Gastroesophageal sphincter (tissue), 4 donors: ENCODE measurements around the gene TACSTD2. TPM values are rescaled to one million over a fixed set of nuclear protein-coding genes. Genes with fewer than 3 reads are reported as not detected.
A peak's percentile ranks its signal among the peaks of the same experiment; 100 is the strongest.
"Not testable (repeated sequence)": the region's sequence is repeated elsewhere in the genome, so short reads cannot be mapped to it uniquely, and the experiment has no call there.

ENCODE experiments used
- ATAC-seq: fragments of 150-250 bp; one replicate; pipeline ENCODE4 v1.9.1; 2016; ENCODE audit warnings: mild to moderate bottlenecking, moderate library complexity
- H3K27ac ChIP-seq, 4 donors: fragments of 200-600 bp; sonication (generic) in 3 of 4; 1 replicate in 3 of 4; 2 replicates in 1 of 4; pipeline ENCODE4 v1.5.1; 2016 to 2019
- H3K27me3 ChIP-seq: fragments of 200-600 bp; sonication (generic); one replicate; pipeline ENCODE4 v1.5.1; 2019
- H3K36me3 ChIP-seq, 2 donors: fragments of 200-600 bp; sonication (generic); one replicate each; pipeline ENCODE4 v1.5.1; 2019; ENCODE audit warnings: control low read depth in 1 of 2
- H3K4me1 ChIP-seq, 3 donors: fragments of 200-600 bp; sonication (generic); 1 replicate in 2 of 3; 2 replicates in 1 of 3; pipeline ENCODE4 v1.5.1; 2016 to 2019; ENCODE audit warnings: control low read depth in 2 of 3
- H3K4me3 ChIP-seq, 2 donors: fragments of 200-600 bp; sonication (generic); one replicate each; pipeline ENCODE4 v1.5.1; 2019; ENCODE audit warnings: mild to moderate bottlenecking in 1 of 2, moderate library complexity in 1 of 2
- H3K9me3 ChIP-seq, 3 donors: fragments of 200-600 bp; sonication (generic); one replicate each; pipeline ENCODE4 v1.5.1; 2017 to 2019; ENCODE audit warnings: control low read depth in 2 of 3
- EP300 ChIP-seq: sonication (generic); formaldehyde crosslinking; IDR thresholded peaks from one replicate; pipeline ENCODE4 v1.6.1; 2017; ENCODE audit warnings: antibody characterized with exemption, mild to moderate bottlenecking
- POLR2A ChIP-seq, 2 donors: fragments of 450-650 bp; IDR thresholded peaks; one replicate each; pipeline ENCODE4 v1.6.1; 2017; ENCODE audit warnings: antibody characterized with exemption in 2 of 2, mild to moderate bottlenecking in 2 of 2, moderate library complexity in 1 of 2
- POLR2AphosphoS5 ChIP-seq: sonication (generic); formaldehyde crosslinking; IDR thresholded peaks from one replicate; pipeline ENCODE4 v1.6.1; 2017; ENCODE audit warnings: antibody characterized with exemption
- WGBS, 2 donors: methylation state at CpG; one replicate each; pipeline ENCODE4 v1.1.5; 2018; ENCODE audit warnings: low coverage in 1 of 2; 5-methylcytosine and 5-hydroxymethylcytosine counted together
- total RNA-seq, 4 donors: library from RNA; depleted of rRNA; stranded (reverse); fragments of >200 nt; gene quantifications; one replicate each; pipeline ENCODE4 v1.1.0, GENCODE V29; 2016
- TF ChIP-seq, protein P1 (sequence below), 4 experiments: fragments of 200-600 bp in 2 of 4; fragments of 450-650 bp in 2 of 4; sonication (generic) in 1 of 4; IDR thresholded peaks; one replicate each; pipeline ENCODE4 v1.5.1; 2017 to 2019; ENCODE audit warnings: antibody characterized with exemption in 4 of 4, mild to moderate bottlenecking in 2 of 4, moderate library complexity in 2 of 4

TACSTD2 gene
- total RNA-seq, 4 donors from 2014 or later = 1.5 to 39.5 (median 4.5) TPM

DNA sequence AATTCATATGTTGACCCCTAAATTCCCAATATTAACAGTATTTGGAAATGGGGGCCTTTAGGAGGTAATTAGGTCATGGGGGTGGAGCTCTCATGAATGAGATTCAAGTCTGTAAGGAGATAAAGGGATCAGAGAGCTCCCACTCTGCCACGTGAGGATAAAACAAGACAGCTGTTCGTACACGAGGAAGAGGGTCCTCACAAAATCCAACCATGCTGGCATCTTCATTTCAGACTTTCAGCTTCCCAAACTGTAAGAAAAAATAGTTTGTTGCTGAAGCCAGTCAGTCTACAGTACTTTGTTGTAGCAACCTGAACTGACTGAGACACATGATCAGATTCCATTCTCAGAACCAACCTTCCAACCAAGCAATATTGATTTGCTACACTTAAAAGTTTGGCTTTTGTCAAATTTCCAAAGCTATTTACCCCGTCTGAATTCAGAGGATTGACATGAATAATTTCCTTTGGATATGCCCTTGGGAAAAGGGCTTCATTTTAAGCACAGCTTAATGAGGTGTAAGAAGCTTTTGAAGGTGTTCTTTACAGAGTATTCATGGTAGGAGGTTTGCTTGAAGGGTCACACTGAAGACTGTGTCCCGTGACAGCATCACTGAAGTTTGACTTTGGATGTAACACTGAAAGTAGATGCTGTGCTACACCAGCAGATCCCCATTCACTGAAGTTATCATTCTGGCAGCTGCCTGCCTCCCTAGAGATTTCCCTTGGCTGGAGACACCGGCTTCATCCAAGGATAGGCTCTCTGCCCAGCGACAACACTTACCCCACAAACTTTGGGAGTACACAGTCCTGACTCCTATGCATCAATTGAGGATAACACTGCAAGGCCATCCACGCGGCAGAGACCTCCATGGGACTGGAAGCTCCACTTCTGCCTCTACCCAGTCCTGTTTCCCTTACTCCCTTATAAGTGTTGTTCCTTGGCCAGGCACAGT, 25.6 kb downstream of the TACSTD2 start:
- Histone ChIP-seq H3K36me3 (no peaks in the 10 kb centered on the region), H3K9me3 (no peaks in the 10 kb centered on the region), H3K4me1 (peaks cover 0 to 8% (median 0%) of the 10 kb centered on the region in 3 donors), H3K27ac (no peak overlapping the region), H3K4me3 (no peak overlapping the region), H3K27me3 (no peaks in the 10 kb centered on the region)
- no peak for ATAC-seq
- TF ChIP-seq, protein P1, sequence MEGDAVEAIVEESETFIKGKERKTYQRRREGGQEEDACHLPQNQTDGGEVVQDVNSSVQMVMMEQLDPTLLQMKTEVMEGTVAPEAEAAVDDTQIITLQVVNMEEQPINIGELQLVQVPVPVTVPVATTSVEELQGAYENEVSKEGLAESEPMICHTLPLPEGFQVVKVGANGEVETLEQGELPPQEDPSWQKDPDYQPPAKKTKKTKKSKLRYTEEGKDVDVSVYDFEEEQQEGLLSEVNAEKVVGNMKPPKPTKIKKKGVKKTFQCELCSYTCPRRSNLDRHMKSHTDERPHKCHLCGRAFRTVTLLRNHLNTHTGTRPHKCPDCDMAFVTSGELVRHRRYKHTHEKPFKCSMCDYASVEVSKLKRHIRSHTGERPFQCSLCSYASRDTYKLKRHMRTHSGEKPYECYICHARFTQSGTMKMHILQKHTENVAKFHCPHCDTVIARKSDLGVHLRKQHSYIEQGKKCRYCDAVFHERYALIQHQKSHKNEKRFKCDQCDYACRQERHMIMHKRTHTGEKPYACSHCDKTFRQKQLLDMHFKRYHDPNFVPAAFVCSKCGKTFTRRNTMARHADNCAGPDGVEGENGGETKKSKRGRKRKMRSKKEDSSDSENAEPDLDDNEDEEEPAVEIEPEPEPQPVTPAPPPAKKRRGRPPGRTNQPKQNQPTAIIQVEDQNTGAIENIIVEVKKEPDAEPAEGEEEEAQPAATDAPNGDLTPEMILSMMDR (IDR thresholded peaks at IDR 0.05) = no peak
- TF ChIP-seq POLR2AphosphoS5 (no peak), POLR2A (IDR thresholded peaks at IDR 0.05) (no peak), EP300 (no peak)
- WGBS, 2 donors = 37 to 65% methylated on average over 3 to 7 of the region's 9 CpGs

GRCh38 chr1:58549291-58549690, 27.8 kb downstream of the TACSTD2 start:
- H3K27ac ChIP-seq, H3K36me3 ChIP-seq, H3K9me3 ChIP-seq, H3K4me3 ChIP-seq, H3K27me3 ChIP-seq, ATAC-seq: not testable (repeated sequence)
- peaks cover 0 to 22% (median 10%) of the 10 kb centered on the region in 3 donors for H3K4me1 ChIP-seq
- 49 to 81% methylated on average over 6 of the region's 6 CpGs for whole genome bisulfite sequencing, 2 donors

- no peak for TF ChIP-seq POLR2A (IDR thresholded peaks at IDR 0.05)
- Histone ChIP-seq H3K9me3 (no peaks in the 10 kb centered on the region), H3K27me3 (no peaks in the 10 kb centered on the region), H3K27ac (no peak overlapping the region), H3K4me3 (no peak overlapping the region), H3K36me3 (no peaks in the 10 kb centered on the region), H3K4me1 (peaks cover 0 to 26% (median 10%) of the 10 kb centered on the region in 3 donors)
- 80 to 90% methylated on average over 1 to 2 of the region's 2 CpGs for WGBS, 2 donors
- ATAC-seq = no peak
Observed at GRCh38 chr1:58548371-58548770, 28.7 kb downstream of the TACSTD2 start.

GRCh38 chr1:58546520-58547308, 30.3 kb downstream of the TACSTD2 start, which contains the start of gene OMA1:
Gene OMA1, minus strand, starts transcription at chr1:58546726. Its CDS starts 7,432 bp downstream, at chr1:58539294.
- peak within 1 kb of the TSS; percentile 99 to 100 (median 100) for H3K27ac ChIP-seq
- 5 to 14% methylated on average over 2 to 4 of the region's 46 CpGs for WGBS, 2 donors
- no peaks in the 10 kb centered on the region for H3K27me3 ChIP-seq
- peak; percentile 98 for ATAC-seq
- peaks cover 0 to 26% (median 10%) of the 10 kb centered on the region in 3 donors for H3K4me1 ChIP-seq
- H3K4me3 ChIP-seq = peak within 1 kb of the TSS; percentile 87 to 88
- no peaks in the 10 kb centered on the region for H3K9me3 ChIP-seq
- no peaks in the 10 kb centered on the region for H3K36me3 ChIP-seq
- TF ChIP-seq, protein P1 (IDR thresholded peaks at IDR 0.05) = peak; percentile 86 to 98 (median 96)
- no peak for TF ChIP-seq EP300
- peak; percentile 99 for TF ChIP-seq POLR2AphosphoS5
- peak; percentile 83 to 89 for TF ChIP-seq POLR2A (IDR thresholded peaks at IDR 0.05)

DNA sequence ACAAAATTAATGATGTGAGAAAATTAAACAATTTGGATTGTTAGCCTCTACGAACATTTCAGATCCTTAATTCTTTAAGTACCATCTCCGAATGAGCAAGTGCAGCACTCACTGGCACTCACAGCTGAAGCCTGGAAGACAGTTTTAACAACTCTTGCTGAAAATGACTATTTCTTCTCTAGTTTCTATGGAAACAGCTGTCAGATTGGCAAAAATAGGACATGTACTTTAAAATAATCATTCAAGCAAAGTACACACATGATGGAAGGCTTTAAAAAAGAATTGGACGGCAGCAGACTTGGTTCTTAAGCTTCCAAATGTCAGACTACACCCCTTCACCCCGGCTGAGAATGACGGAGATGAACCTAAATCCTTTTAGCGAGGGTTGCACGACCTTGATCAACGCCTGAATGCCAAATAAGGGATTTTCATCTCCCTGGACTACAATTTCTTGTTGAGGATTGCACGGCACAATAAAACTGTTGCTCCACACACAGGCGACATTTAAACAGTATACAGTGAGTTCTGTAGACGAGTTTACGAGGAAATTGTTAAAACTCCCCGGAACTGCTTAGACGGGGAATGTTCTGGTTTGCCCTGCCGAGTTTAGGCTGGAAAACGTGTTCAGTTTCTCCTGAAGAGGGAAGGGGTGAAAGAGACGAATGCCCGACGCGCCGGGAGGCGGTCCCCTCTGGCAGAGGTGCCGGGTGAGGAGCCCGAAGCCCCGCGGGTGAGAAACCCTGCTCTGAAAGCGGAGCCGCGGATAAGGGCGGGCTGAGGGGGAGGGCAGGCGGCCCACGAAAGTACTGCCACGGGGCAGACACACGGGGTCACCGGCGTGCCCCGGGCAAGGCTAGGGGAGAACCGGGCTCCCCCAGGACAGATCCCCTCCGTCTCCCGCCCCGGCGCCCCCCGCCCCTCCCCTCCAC, 31.2 kb downstream of the TACSTD2 start:
- TF ChIP-seq, protein P1 (IDR thresholded peaks at IDR 0.05) = peak in 1 of 4 experiments; percentile 5
- TF ChIP-seq POLR2A (IDR thresholded peaks at IDR 0.05) = no peak
- TF ChIP-seq EP300 = no peak
- peak; percentile 50 for TF ChIP-seq POLR2AphosphoS5
- peaks cover 0 to 26% (median 10%) of the 10 kb centered on the region in 3 donors for H3K4me1 ChIP-seq
- 1 to 3% methylated on average over 16 to 22 of the region's 43 CpGs for WGBS, 2 donors

More for the DNA sequence above, 31.2 kb downstream of the TACSTD2 start:
- Histone ChIP-seq H3K4me3 (peak overlapping the region; percentile 87 to 88), H3K9me3 (no peaks in the 10 kb centered on the region), H3K27me3 (no peaks in the 10 kb centered on the region), H3K27ac (peak overlapping the region; percentile 99 to 100 (median 100)), H3K36me3 (no peaks in the 10 kb centered on the region)
- ATAC-seq = peak; percentile 88
